GF-D8 (cell line): ENCODE results near the gene CDS2.
A peak's percentile ranks its signal among the peaks of the same experiment; 100 is the strongest.

ENCODE experiments used
- DNase-seq: peaks from one replicate; lab custom pipeline; 2025; lab: John Stamatoyannopoulos, UW

Gene CDS2

DNA sequence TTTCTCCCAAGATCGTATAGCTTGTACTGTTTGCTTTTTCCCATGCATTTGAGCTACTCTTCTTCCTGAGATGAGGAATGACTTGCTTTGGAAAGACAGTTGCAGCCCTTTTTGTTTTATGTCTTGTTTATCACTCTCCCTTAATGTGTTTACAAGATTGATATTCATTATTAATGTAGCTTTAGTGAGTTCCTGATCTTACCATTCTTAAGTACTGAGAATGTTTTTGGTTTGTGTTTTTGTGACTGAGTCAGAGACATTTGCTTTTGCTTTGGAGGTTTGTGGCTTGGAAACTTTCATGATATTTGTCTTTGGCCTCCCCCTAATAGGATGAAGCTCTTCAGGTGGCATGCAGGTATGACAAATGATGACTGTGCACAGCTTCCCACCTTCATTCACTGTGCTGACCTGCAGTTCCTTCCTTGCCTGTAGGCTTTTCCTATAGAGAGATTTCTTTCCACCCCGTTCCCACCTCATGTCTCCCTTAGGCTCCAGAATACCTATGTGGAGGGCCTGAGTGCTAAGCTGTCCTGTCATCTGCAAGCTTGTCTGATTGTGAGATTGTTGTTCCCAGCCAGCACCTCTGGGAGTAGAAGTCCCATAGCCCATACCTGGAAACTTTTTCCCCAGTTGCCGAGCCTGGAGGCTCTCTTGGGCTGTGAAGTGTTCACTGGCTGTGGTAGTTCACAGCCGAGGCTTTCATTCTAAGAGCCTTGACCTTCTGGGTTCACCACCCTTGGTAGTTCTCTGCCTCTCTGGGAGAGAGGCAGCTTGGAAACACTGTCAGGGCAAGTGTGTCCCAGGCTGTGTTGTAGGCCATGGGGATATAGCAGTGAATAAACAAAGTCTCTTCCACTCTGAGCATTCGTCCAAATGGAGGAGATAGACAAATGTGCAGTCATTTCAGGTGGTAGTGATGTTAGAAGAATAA is 27.1 kb downstream of the CDS2 start:
- DNase-seq, result no peak

DNA sequence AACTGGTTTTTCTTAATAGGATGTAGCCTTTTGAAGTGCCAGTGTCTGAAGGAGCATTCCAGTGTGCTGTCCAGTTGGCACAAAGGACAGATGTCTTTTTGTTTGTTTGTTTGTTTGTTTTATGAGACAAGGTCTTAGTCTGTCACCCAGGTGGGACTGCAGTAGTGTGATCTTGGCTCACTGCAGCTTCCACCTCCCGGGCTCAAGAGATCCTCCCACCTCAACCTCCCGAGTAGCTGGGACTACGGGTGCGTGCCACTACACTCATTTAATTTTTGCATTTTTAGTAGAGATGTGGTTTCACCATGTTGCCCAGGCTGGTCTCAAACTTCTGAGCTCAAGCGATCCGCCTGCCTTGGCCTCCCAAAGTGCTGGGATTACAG is 27.7 kb downstream of the CDS2 start:
- no peak for DNase-seq

DNA sequence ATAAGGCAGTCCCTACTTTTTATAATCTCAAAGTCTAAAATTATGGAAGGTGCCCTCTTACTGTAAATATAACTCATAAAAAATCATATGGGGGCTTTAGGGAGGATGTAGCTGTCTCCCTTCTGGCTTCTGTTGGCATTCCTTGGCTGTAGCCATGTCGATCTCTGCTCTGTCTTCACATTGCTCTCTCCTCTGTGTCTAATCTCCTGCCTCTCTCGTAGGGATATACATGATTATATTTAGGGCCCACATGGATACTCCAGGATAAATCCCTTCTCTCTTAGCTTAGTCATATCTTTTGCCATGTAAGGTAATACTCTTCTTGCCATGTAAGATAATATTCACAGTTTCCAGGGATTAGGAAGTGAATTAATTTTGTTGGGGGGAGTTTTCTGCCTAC is 28.6 kb downstream of the CDS2 start:
- DNase-seq, result no peak

DNA sequence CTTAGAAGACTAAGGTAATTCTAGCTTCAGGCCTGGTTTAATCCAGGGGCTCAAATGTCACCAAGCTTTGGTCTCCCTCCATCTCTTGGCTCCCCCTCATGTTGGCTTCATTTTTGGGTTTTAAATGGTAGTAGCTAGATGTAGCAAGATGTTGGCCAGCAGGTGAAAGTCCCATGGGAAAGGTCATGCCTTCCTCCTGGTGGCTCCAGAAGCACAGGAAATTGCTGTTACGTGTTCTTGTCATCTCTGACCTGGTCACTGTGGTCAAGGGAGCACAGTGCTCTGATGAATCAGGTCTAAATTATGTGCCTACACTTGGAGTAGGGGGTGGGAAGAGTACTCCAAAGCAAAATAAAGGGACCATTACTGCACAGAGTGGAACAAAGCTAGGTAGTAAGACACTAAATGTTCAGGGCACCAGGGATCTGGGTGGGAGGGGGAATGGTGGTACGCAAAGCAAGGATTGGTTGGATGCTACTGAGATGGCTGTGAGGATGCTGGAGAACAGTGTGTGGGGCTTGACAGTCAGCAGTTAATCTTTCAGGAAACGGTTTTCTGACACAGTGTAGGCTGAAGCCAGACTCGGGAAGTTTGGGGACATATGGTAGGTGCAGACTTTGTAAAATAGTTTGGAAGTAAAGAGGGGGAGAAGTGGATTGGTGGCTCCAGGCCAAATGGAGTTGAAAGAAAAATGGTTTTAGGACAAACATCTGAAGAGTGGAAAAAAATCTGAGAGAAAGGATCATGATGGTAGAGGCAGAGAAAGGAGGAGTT is 30.1 kb downstream of the CDS2 start:
- no peak for DNase-seq

DNA sequence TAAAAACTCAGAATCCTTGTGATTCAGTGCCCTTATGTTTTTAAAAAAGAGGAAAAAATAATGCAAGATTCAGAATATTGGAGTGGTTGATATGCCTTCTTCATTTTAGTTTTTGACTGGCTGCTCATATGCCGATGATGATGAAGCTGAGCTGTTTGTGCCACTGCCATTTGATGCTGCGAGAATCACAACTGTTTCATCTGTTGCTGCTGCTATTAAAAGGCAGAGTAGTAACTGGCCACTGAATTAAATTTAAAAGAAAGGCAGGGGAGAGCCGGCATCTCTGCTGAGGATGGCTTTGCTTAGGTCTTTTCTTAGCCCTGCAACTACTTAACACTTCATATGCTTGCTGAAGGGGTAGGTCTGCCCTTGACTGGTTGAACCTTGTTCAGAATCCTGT is 33.1 kb downstream of the CDS2 start:
- no peak for DNase-seq

DNA sequence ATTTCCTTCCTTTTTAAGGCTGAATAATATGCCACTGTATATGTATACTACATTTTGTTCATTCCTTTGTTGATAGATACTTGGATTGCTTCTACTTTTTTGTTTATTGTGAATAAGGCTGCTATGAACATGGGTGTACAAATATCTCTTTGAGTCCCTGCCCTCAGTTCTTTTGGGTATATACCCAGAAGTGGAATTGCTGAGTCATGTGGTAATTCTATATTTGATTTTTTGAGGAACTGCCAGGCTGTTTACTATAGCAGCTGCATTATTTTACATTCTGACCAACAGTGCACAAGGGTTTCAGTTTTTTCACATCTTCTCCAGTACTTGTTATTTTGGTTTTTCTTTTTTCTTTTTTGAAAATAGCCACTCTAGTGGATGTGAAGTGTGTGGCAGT is 34.1 kb downstream of the CDS2 start:
- no peak for DNase-seq

DNA sequence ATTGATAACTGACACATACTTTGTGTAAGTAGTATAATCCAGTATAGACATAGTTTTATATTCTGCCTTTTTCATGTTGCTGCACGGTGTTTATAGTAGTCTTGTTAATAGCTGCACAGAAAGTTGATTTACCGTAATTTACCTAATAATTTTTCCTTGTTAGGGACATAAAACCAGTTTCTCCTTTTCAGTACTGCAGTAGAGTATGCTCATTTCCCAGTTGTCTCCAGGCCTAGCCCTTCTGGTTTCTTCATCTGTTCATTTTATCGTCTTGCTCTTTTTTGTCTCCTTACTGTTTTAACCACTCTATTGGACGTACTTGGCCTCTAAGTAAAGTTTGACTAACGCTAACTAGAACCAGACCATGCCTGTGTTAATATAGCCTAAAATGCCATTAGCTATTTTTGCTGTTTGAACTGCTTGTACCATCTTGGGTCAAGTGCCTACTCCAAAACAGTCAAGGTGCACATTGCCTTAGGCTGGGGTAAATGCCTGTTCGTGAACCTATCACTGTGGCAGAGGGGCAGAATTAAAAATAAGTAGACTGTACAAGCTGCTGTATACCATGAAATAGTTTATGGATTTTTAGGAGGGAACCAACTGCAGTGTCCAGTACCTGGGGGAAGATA is 34.8 kb downstream of the CDS2 start:
- no peak for DNase-seq

DNA sequence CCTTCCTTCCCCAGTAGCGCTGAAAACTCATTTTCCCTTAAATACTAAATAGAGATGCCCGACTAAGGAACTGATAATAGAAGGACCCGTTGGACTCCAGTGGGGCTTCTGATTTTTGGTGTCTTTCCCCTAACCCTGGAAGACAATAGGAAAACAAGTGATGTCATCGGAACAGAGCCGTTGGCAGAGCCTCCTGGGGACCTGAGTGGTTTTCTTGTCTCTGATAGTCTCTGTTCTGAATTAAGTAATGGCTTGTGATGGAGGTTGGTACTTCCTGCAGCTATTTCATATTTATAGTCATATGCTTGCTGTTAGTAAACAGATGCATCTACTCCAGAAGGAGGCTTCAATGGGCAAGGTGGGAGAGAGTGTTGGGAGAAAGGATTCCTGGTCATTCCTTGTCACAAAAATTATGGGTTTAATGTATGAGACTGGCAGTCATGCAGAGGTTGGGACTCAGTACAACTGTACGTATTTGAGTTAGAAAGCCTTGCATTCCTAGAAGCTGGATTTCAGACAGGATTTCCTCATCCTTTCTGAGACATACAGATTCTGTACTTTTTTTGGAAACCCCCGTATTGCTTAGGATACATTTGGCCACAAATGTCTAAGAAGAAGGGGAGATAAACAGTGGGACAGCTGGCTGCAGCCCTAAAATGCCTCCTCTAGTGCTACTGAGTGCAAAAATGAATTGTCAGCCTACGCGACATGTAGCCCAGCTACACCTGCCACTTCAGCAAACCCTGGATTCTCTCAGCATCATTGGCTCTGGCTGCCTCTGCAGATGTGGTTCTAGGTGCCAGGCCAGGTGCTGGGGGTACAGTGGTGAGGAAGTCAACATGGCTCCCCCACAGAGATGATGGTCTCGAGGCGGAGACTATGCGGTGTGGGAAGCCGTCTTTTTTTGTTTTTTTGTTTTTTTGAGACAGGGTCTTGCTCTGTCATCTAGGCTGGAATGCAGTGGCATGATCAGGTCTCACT is 38.1 kb downstream of the CDS2 start:
- no peak for DNase-seq

DNA sequence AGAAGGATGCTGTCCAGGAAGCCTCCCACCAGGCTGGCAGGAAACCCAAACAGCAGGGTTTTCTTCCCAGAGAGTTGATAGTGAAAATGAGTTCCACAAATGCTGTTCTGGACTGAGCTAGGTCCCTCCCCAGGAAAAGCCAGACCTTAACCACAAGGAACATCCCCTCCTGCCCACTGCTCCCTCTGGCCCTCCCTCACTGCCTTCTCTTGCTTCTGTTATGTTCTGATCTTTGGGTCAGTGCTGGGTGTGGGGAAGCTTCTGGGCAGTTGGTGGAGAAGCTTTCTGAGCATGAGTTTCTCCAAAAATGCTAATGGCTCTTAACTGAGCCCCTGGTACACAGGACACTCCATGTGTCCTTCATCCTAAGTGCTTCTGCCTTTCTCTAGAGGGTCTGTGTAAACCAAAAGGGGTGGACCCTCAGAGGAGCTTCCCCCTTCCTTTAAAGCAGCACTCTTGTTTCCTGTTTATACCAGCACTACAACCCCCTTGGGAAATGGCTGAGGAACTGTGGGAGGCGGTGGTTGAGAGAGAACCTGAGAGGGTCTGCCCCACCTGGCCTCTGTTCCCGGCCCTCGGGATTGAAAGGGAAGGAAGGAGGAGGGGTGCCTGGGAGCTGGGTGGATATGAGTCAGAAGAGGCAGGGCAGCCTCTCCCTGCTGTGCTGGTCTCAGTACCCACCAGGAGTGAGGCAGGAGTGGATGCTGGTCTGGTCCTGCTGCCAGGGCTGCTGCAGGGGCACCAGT is 42.0 kb downstream of the CDS2 start:
- DNase-seq, result peak; percentile 59

DNA sequence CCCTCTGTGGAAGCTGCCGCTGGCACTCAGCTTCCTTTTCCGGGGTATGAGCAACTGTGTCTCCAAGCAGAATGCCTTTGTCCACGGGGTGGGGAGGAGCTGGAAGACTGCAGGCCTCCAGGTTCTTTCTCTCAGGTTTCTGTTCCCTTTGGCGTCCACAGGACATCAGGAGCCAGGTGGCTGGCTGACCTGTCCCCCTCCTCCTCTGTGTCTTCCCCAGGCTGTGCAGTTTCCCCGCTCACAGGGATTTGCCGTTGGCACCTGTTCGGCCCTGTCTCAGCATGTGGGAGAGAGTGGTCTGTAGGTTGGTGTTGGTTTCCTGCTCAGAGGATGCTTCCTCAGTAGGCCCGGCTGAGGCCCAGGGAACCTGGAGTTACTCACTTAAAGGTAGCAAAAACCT is 43.5 kb downstream of the CDS2 start:
- DNase-seq, result no peak

DNA sequence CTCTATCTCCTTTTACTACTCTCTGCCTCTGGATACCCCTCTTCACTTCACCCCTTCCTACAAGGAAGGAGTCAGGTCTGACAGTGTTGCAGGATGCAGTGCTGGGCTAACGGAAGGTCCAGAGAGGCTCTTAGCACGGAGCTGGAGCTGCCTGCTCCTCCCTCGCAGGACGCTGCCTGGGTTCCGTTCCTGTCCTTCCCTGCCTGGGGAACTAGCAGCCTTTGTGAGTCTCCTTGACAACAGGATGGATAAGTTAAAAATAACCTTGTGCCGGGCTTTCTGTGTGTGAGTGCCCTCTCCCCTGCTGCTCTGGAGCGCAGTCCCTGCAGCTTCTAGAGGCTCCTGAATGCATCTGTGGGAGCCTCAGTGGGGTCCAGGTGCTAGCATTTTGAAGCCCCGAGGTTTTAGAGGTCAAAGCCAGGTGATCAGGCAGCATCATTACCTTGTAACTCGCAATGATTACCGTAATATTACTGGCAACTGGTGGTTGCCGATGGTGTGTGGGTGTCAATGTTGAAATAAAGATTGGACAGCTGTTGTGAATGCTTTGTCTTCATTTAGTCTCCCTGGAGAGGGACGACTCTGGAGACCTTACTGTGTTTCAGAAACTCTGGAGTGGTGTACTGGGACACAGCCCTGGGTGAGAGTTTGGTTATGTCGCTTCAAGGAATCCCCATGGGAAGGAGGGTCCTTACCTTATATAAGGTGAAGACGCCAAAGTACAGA is 44.4 kb downstream of the CDS2 start:
- DNase-seq, result no peak

DNA sequence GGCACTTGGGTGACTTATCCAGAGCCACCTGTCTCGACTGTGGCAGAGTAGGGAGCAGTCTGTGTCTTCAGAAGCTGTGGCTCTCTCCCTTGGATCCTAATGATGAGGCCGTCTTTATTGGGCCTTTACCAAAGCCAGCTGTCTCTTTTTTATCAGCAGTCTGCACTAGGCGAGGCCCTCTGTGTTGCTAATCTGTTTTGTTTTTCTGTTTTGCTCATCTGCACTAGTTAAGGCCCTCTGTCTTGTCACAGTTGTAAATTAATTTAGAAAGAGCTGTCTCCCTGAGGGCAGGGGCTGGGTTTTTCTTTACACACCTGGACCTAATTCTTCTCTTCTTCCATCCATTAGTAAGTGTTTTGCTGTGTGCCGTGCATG is 45.0 kb downstream of the CDS2 start:
- DNase-seq, result no peak

DNA sequence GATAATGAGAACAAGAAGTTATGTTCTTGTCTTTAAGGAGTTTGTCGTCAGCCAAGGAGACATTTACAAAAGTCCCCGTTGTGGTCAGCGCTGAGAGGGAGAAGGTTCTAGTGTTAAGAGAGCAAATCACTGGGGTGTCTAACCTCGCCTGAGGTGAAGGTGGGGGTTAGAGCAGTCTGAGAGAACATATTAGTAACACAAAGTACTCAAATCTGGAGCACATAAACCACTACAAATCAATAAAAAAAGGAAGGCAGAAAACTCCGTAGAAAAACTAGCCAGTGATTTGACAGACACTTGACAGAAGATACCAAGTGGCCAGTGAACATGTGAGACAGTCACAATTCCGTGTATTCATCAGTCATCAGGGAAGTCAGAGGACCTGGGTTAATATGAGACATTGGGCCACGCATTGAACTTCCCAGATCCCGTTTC is 45.4 kb downstream of the CDS2 start:
- no peak for DNase-seq

DNA sequence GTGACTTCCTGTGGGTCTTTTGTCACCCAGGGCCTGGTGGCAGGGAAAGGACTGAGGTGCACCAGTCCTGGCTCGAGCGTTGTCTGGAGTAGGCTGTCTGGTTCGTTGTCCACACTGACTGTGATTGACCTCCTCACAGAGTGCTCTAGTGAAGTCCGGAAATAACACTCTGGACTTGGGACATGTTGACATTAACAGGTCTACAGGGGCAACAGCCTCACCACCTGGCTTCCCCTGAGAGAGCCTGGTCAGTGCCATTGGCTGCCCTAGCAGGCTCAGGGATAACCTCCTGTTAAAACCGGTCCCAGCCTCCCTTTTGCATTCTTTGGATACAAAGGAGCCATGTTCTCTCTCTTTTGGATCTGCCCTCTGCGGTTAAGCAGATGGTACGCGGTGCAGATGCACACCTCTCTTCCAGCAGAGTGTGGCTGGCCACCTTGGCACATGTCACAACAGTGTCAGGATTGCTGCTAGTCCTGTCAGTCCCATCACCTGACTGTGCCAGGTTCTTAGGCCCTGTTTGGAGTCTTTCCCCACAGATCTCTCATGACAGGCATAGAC is 46.2 kb downstream of the CDS2 start:
- DNase-seq, result no peak

DNA sequence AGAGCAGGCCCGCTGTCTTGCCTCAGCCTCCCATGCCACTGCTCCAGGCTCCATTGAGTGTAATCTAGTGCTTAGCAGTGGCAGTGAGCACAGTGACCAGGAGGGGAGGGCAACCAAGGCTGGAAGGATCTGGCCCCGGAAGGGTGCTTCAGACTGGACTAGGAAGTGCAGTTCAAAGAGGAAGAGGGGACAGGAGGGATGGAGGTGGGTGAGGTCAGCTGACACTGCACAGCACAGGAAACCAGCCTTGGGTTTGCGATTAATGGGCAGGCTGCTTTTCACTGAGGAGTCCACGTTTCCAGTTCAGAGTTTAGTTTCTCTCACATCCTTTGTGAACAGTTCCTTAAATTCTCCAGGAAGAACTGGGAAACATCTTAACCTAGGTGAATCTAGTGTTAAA is 46.9 kb downstream of the CDS2 start:
- DNase-seq, result no peak

DNA sequence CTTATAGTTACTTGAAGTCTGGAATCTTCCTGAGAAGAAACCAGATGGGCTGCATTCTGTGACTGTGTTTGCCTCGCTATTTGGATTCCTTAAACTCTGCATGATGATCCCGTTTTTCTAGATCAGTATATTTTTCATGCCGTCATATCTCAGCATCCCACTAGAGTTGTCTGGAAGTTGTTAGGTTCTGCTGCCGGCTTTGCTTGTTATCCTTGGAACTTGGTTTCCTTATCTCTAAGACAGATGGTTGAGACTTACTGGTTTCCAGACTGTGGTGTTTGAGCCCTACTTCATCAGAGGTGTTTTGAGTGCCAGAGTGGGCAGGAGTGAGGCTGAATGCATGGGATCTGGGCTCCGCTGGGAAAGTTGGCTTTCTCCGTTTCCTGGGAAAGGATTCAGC is 50.3 kb downstream of the CDS2 start:
- DNase-seq, result no peak

DNA sequence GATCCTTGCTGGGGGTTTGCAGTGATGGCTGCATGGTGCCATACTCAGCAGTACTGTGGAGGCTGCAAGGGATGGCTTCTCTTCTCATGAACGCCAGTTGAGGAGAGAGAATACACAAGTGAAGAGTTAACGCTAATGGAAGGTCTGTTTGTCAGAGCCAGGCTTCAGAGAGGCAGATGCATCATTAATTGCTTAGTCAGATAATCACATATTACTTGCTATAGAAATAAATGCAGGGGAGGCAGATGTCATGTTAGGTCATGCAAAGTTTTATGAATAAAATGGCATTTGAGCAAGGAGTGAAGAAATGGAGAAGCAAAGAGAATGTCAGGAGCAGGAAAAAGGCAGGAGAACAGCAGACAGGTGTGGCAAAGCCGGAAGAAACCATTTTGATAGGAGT is 51.2 kb downstream of the CDS2 start:
- DNase-seq, result no peak

DNA sequence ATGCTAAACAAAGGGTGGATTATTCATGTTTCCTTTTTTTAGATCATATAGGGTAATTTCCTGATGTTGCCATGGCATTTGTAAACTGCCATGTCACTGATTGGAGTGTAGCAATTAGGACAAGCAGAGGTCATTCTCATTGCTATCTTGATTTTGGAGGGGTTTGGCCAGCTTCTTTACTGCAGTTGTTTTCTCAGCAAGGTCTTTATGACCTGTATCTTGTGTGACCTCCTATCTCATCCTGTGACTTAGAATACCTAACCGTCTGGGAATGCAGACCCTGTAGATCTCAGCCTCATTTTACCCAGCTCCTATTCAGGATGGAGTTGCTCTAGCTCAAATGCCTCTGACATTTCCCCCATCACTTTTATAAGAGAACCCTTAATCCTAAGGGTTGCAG is 53.6 kb downstream of the CDS2 start:
- DNase-seq, result no peak

DNA sequence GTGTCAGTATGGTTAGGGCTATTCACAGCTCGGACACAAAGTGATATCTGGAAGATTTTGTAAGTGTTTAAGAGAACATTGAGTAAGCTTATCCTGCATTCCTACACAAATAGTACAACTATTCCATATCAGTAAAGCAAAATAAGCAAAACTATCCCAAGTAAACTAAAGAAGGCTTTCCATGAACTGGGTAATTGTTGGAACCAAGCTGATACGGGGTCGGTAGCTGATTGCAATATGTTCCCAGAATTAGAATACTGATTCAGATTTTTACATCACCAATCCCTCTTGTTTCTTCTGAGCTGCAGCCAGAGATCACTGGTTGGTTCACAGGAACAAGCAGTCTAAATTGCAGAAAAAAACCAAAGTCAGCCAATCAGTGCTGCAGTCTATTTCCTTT is 54.1 kb downstream of the CDS2 start:
- no peak for DNase-seq

DNA sequence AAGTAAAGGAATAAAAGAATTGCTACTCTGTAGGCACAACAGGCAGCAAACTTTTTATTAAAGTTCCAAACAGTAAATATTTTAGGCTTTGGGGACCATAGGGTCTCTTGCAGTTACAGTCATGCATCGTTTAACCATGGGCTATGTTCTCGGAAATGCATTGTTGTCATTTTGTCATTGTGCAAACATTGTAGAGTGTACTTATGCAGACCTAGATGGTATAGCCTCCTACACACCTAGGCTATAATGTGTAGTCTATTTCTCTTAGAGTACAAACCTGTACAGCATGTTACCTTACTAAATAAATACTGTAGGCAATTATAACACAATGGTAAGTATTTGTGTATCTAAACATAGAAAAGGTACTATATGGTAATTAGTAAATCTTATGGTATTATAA is 54.7 kb downstream of the CDS2 start:
- no peak for DNase-seq
